ENCODE data around the gene STK40. TPM values are rescaled to one million over a fixed set of nuclear protein-coding genes. Genes with fewer than 3 reads are reported as not detected.

STK40 gene
- total and polyA plus RNA-seq, 8 donors: 21.2 to 68.1 (median 37.6) TPM

DNA sequence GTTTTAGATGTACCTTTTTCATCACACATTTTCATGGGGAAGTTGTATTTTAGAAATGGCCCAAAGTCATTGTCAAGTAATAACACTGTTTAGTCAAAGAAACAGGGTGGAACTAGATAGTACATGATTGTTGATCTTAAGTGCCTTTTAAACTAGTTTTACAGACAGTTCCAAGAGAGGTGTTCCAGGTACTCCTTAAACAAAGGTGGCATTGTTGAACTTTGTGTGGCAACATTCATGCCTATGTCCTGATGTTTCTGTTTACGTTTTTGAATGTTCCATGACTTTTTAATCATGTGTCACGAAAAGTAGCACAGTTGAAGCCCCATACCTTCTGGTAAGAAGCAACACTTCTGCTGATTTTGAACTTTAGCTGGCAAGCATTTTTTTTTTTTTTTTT lies 88.7 kb downstream of the STK40 start:
- no peaks in the 10 kb centered on the region for H3K27me3 ChIP-seq
- peaks cover 0 to 56% (median 16%) of the 10 kb centered on the region in 3 donors for H3K36me3 ChIP-seq
- H3K27ac ChIP-seq: peak overlapping the region in 2 of 4 donors; percentile 30 to 74
- no peak for DNase-seq
- no peaks in the 10 kb centered on the region for H3K9me3 ChIP-seq
- H3K4me3 ChIP-seq: no peak overlapping the region
- FAIRE-seq: peak; percentile 23
- WGBS, 2 donors: 58 to 69% methylated on average over 2 of the region's 2 CpGs
- ATAC-seq: peak in 1 of 4 donors; percentile 42
- TF ChIP-seq, protein P1, sequence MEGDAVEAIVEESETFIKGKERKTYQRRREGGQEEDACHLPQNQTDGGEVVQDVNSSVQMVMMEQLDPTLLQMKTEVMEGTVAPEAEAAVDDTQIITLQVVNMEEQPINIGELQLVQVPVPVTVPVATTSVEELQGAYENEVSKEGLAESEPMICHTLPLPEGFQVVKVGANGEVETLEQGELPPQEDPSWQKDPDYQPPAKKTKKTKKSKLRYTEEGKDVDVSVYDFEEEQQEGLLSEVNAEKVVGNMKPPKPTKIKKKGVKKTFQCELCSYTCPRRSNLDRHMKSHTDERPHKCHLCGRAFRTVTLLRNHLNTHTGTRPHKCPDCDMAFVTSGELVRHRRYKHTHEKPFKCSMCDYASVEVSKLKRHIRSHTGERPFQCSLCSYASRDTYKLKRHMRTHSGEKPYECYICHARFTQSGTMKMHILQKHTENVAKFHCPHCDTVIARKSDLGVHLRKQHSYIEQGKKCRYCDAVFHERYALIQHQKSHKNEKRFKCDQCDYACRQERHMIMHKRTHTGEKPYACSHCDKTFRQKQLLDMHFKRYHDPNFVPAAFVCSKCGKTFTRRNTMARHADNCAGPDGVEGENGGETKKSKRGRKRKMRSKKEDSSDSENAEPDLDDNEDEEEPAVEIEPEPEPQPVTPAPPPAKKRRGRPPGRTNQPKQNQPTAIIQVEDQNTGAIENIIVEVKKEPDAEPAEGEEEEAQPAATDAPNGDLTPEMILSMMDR (IDR thresholded peaks at IDR 0.05): no peak
- peaks cover 0 to 4% (median 0%) of the 10 kb centered on the region in 3 donors for H3K4me1 ChIP-seq
- intact Hi-C loops (cut with DNase I): no loop called here

DNA sequence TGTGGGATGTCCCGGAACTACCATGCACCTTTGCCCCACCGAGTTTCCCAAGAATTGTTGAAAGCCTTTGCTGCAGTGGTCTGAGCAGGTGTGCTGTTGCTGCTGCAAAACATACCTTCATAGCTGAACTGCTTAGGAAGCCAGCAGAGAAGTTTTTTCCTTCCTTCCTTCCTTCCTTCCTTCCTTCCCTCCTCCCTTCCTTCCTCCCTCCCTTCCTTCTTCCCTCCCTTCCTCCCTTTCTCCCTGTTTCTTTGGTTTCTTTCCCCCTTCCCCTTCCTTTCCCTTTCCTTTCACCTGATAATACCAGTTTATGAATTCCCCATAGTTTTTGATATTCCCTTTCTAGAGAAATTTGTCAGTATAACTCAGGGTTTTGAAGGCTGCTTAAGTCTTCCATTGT lies 90.3 kb downstream of the STK40 start:
- H3K27ac ChIP-seq: no peak overlapping the region
- no peak overlapping the region for H3K4me3 ChIP-seq
- peaks cover 0 to 2% (median 0%) of the 10 kb centered on the region in 3 donors for H3K4me1 ChIP-seq
- ATAC-seq (no peak), DNase-seq (no peak), FAIRE-seq (no peak)
- no peaks in the 10 kb centered on the region for H3K9me3 ChIP-seq
- 93 to 100% methylated on average over 2 of the region's 2 CpGs for WGBS, 2 donors
- peaks cover 0 to 54% (median 21%) of the 10 kb centered on the region in 3 donors for H3K36me3 ChIP-seq
- TF ChIP-seq, protein P1 (IDR thresholded peaks at IDR 0.05): no peak
- intact Hi-C loops (cut with DNase I): no loop called here
- H3K27me3 ChIP-seq: no peaks in the 10 kb centered on the region

Other genes with a start within 250 kb of the STK40 start
- 10 to 100 TPM; 24.6 to 29.5 (median 27.0) TPM for gene TRAPPC3, start 236.4 kb downstream of the STK40 start, total RNA-seq
- gene TRAPPC3, start 236.4 kb downstream of the STK40 start, polyA plus RNA-seq: 10 to 100 TPM; 21.8 to 41.5 TPM
- 10 to 100 TPM; 12.5 to 39.3 (median 15.8) TPM for gene MAP7D1, start 229.8 kb downstream of the STK40 start, total RNA-seq
- gene MAP7D1, start 229.8 kb downstream of the STK40 start, polyA plus RNA-seq: 10 to 100 TPM; 26.4 to 36.0 TPM
- gene THRAP3, start 161.5 kb downstream of the STK40 start, total RNA-seq: 10 to 100 TPM; 24.0 to 54.7 (median 34.8) TPM
- gene THRAP3, start 161.5 kb downstream of the STK40 start, polyA plus RNA-seq: 10 to 100 TPM; 17.0 to 27.5 TPM
- 1 to 10 TPM in 2 of 6 donors, under 1 TPM in 4; 0.41 to 1.7 (median 0.58) TPM for gene SH3D21, start 79.6 kb downstream of the STK40 start, total RNA-seq
- gene SH3D21, start 79.6 kb downstream of the STK40 start, polyA plus RNA-seq: 1 to 10 TPM; 1.7 to 2.6 TPM
- gene EVA1B, start 62.3 kb downstream of the STK40 start, total RNA-seq: 10 to 100 TPM in 1 of 6 donors, 1 to 10 TPM in 5; 3.3 to 11.4 (median 3.9) TPM
- 10 to 100 TPM; 13.3 to 14.0 TPM for gene EVA1B, start 62.3 kb downstream of the STK40 start, polyA plus RNA-seq
- 10 to 100 TPM in 5 of 6 donors, 1 to 10 TPM in 1; 9.5 to 16.4 (median 13.5) TPM for gene LSM10, start 12.0 kb upstream of the STK40 start, total RNA-seq
- 10 to 100 TPM; 21.4 to 26.9 TPM for gene LSM10, start 12.0 kb upstream of the STK40 start, polyA plus RNA-seq
- gene OSCP1, start 64.5 kb upstream of the STK40 start, total RNA-seq: 1 to 10 TPM; 3.3 to 5.6 (median 4.7) TPM
- gene OSCP1, start 64.5 kb upstream of the STK40 start, polyA plus RNA-seq: 1 to 10 TPM; 5.2 to 9.8 TPM
- 10 to 100 TPM; 20.4 to 27.8 (median 26.1) TPM for gene MRPS15, start 78.5 kb upstream of the STK40 start, total RNA-seq
- gene MRPS15, start 78.5 kb upstream of the STK40 start, polyA plus RNA-seq: 10 to 100 TPM; 62.6 to 79.3 TPM
- gene CSF3R, start 97.0 kb upstream of the STK40 start, total RNA-seq: 10 to 100 TPM in 1 of 6 donors, 1 to 10 TPM in 4, under 1 TPM in 1; 0.47 to 13.4 (median 3.4) TPM
- gene CSF3R, start 97.0 kb upstream of the STK40 start, polyA plus RNA-seq: 1 to 10 TPM; 2.4 to 2.9 TPM

All from pancreas (tissue), 10 donors.